ENCODE results near the gene UCP1. TPM values are rescaled to one million over a fixed set of nuclear protein-coding genes. Genes with fewer than 3 reads are reported as not detected.
"Not testable (repeated sequence)": the region's sequence is repeated elsewhere in the genome, so short reads cannot be mapped to it uniquely, and the experiment has no call there.

Gene UCP1
- total and polyA plus RNA-seq, 2 experiments from 2014 or later = 0.12 TPM; not detected in 1

DNA sequence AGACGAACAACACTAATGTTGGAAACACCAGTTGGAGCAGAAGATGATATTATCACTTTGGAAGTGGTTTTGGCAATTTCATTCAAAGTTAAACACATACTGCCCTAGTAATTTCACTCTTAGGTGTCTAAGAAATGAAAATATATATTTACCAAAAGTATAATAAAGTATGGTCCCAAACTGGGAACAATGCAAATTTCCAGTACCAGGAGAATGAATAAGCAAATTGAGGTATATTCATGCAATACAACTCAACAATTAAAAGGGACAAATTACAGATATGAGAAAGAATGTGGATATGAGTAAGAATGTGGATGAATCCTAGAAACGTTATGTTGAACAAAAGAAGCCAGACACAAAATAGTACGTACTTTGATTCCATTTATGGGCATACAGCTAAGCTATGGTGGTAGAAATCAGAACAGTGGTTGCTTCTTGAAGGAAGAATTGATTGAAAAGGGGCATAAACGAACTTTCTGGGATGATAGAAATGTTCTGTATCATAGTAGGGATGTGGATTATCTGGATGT is 34.7 kb downstream of the UCP1 start:
- peaks cover 19% of the 10 kb centered on the region for H3K4me1 ChIP-seq (ENCODE audit: low read depth)
- H3K4me3 ChIP-seq = no peak overlapping the region
- no peaks in the 10 kb centered on the region for H3K9me3 ChIP-seq (ENCODE audit: low read depth)
- TF ChIP-seq, protein P1, sequence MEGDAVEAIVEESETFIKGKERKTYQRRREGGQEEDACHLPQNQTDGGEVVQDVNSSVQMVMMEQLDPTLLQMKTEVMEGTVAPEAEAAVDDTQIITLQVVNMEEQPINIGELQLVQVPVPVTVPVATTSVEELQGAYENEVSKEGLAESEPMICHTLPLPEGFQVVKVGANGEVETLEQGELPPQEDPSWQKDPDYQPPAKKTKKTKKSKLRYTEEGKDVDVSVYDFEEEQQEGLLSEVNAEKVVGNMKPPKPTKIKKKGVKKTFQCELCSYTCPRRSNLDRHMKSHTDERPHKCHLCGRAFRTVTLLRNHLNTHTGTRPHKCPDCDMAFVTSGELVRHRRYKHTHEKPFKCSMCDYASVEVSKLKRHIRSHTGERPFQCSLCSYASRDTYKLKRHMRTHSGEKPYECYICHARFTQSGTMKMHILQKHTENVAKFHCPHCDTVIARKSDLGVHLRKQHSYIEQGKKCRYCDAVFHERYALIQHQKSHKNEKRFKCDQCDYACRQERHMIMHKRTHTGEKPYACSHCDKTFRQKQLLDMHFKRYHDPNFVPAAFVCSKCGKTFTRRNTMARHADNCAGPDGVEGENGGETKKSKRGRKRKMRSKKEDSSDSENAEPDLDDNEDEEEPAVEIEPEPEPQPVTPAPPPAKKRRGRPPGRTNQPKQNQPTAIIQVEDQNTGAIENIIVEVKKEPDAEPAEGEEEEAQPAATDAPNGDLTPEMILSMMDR (IDR thresholded peaks at IDR 0.05; ENCODE audit: low read depth, low read length) = no peak
- DNase-seq (ENCODE audit: low read depth in 1 of 2, low spot score in 1 of 2) = peak in 1 of 2 donors; percentile 10
- no peak overlapping the region for H3K27ac ChIP-seq
- H3K36me3 ChIP-seq = peaks cover 15% of the 10 kb centered on the region
- no peaks in the 10 kb centered on the region for H3K27me3 ChIP-seq

DNA sequence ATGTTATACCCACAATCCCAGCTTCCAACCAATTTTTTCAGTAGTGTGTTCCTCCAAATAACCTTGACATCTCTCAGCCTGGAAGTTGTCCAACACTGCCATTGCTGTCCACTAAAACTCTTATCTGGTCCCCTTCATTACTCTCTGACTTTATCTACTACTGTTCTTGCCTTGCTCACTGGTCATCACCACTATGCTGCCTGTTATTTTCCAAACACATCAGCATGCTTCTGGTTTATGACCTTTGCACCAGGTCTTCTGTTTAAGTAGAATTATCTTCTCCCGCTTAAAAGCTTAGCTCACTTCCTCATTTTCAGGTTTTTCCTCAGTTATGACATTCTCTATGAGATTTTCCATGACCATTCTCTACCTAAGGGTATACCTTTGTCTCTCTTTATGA is 39.3 kb downstream of the UCP1 start:
- Histone ChIP-seq H3K4me3 (no peak overlapping the region), H3K27ac (peak overlapping the region; percentile 88), H3K4me1 (ENCODE audit: low read depth) (peaks cover 32% of the 10 kb centered on the region), H3K36me3 (no peaks in the 10 kb centered on the region), H3K27me3 (no peaks in the 10 kb centered on the region), H3K9me3 (ENCODE audit: low read depth) (no peaks in the 10 kb centered on the region)
- peak in 1 of 2 donors; percentile 66 for DNase-seq (ENCODE audit: low read depth in 1 of 2, low spot score in 1 of 2)
- TF ChIP-seq, protein P1 (IDR thresholded peaks at IDR 0.05; ENCODE audit: low read depth, low read length) = no peak

DNA sequence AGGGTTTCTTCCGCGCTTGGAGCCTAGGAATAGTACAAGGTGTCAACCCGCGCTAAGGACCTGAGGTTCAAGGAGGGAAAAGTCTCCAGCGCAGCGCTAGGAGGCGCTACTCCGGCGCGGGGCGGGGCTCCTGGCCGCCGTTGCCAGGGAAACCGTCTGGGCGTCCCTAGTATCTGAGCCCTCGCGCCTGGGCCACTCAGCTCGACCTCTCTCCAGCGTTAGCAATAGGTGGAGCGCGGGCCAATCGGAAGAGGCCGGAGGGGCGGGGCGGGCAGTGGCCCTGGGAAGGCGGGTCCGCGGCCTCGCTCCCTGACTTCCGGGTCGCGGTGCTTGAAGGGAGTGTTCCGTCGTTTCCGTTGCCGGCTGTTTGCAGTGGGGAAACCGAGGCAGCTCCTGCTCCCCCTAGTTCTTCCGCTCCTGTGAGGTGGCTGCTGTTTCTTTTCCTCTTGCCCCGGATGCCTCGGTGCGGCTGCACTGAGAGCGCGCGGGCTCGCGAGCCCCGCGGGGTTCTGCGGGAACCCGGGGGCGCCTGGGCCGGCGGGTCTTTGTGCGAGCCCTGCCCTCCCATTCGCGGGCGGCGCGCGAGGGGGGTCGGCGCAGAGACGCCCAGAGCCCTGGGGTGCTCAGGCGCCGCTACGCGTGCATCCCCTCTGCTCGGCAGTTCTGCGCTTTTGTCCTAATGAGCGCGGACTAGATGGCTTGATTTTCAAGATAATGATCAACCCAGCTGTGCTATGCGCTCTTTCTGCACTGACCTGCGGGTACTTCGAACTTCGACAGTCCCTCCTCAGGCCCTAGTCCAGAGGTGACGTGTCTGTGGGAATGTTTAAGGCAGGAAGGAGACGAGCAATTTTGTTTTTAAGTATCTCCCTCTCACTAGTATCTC is 44.7 kb downstream of the UCP1 start, which contains the start of gene ELMOD2:
Gene ELMOD2, plus strand, starts transcription at position 312 of the 886 bp plus-strand sequence. CDS start 1,261 bp downstream, outside the sequence.
- peak within 1 kb of the TSS; percentile 10 for H3K27ac ChIP-seq
- TF ChIP-seq, protein P1 (IDR thresholded peaks at IDR 0.05; ENCODE audit: low read depth, low read length) = peak; percentile 95
- DNase-seq (ENCODE audit: low read depth in 1 of 2, low spot score in 1 of 2) = peak; percentile 98 to 100
- no peaks in the 10 kb centered on the region for H3K9me3 ChIP-seq (ENCODE audit: low read depth)
- peaks cover 19% of the 10 kb centered on the region for H3K4me1 ChIP-seq (ENCODE audit: low read depth)
- H3K36me3 ChIP-seq = no peaks in the 10 kb centered on the region
- H3K27me3 ChIP-seq = no peaks in the 10 kb centered on the region
- H3K4me3 ChIP-seq = peak within 1 kb of the TSS; percentile 46

DNA sequence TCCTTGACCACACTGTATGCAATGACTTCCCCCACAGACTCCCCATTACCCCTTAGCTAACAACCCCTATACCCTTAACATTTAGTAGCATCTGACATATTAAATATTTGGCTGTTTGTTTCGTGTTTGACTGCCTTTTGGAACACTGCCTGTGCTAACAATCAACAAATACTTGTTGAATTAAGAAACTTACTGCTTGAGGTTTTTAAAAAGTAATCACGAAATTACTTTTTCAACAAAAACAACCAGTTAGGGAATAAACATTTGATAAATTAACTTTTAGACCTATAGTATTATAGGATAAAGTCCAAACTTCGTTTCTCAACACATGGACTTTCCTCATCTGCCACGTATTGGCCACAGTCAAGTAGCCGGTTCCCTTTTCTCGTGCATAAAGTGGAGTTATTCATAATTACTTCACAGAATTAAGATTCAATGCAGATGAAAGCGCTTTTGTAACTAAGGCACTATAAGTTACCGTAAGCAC is 45.3 kb downstream of the UCP1 start:
- no peak for DNase-seq (ENCODE audit: low read depth in 1 of 2, low spot score in 1 of 2)
- Histone ChIP-seq H3K36me3 (no peaks in the 10 kb centered on the region), H3K4me3 (no peak overlapping the region), H3K4me1 (ENCODE audit: low read depth) (peaks cover 12% of the 10 kb centered on the region), H3K27ac (no peak overlapping the region), H3K27me3 (no peaks in the 10 kb centered on the region), H3K9me3 (ENCODE audit: low read depth) (no peaks in the 10 kb centered on the region)
- TF ChIP-seq, protein P1 (IDR thresholded peaks at IDR 0.05; ENCODE audit: low read depth, low read length) = no peak

DNA sequence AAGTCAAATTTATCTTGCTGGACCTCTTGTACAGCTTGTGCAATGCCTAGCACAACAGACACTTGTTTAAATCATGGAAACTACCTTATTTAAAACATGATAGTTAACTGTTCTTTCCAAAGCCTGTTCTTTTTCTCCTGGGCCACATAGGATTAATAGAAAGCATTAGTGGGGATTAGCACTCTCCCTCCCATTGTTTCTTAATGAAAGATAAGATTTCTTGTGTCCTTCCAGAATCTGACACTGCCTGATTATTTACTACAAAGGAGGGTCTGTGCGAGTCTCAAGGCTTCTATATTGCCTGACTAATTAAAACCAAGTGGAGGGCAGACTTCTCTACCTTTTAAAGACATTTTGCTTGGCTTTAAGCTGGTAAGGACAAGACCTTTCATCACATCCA is 53.3 kb downstream of the UCP1 start:
- H3K27ac ChIP-seq = no peak overlapping the region
- H3K4me3 ChIP-seq = no peak overlapping the region
- no peaks in the 10 kb centered on the region for H3K27me3 ChIP-seq
- H3K4me1 ChIP-seq (ENCODE audit: low read depth) = peaks cover 7% of the 10 kb centered on the region
- no peaks in the 10 kb centered on the region for H3K36me3 ChIP-seq
- H3K9me3 ChIP-seq (ENCODE audit: low read depth) = no peaks in the 10 kb centered on the region
- no peak for DNase-seq (ENCODE audit: low read depth in 1 of 2, low spot score in 1 of 2)
- TF ChIP-seq, protein P1 (IDR thresholded peaks at IDR 0.05; ENCODE audit: low read depth, low read length) = no peak

DNA sequence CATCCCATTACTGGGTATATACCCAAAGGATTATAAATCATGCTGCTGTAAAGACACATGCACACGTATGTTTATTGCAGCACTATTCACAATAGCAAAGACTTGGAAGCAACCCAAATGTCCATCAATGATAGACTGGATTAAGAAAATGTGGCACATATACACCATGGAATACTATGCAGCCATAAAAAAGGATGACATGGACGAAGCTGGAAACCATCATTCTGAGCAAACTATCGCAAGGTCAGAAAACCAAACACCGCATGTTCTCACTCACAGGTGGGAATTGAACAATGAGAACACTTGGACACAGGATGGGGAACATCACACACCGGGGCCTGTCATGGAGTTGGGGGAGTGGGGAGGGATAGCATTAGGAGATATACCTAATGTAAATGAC is 55.0 kb downstream of the UCP1 start:
- not testable (repeated sequence) for H3K27me3 ChIP-seq; H3K27ac ChIP-seq; H3K4me3 ChIP-seq; H3K36me3 ChIP-seq; H3K4me1 ChIP-seq (ENCODE audit: low read depth); H3K9me3 ChIP-seq (ENCODE audit: low read depth); DNase-seq (ENCODE audit: low read depth in 1 of 2, low spot score in 1 of 2)
